ENCODE measurements around the gene PPP1R26.

DNA sequence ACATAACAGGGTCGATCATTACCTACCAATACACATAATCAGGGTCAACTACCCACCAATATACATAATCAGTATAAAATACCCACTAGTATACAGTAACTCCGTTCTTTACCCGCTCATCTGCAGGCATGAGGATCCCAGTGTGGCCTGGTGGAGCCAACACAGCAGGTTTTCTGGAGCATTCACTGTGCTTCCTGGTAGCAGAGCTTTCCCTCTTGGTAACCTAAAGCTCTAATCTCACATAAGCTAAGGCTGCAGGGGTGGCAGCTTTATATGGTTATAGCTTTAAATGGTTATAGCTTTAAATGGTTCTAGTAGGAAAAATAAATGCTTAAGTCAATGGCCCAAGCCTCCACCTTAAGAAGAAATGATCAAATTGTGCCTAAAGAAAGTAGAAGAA lies 53.5 kb downstream of the PPP1R26 start:
- TF ChIP-seq POLR2A (IDR thresholded peaks at IDR 0.05; ENCODE audit: low read length) (no peak), GATA1 (IDR thresholded peaks at IDR 0.05; ENCODE audit: low read depth, low read length) (no peak)

All from erythroblast (primary cell).